DMS79 (cell line): ENCODE measurements around the gene TMEM60.

Experiments used
- DNase-seq: peaks from one replicate; lab custom pipeline; 2025; lab: John Stamatoyannopoulos, UW

Gene TMEM60

DNA sequence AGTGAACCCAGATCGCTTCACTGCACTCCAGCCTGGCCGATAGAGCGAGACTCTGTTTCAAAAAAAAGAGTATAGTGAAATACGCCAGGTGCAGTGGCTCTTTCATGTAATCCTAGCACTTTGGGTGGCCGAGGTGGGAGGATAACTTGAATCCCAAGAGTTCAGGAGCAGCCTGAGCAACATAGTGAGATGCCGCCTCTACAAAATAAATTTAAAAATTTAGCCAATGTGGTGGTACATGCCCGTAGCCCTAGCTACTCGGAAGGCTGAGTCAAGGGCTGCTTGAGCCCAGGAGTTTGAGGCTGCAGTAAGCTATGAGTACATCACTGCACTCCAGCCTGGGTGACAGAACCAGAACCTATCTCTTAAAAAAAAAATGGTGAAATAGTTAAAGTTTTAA lies 27.9 kb downstream of the TMEM60 start:
- no peak for DNase-seq

GRCh38 chr7:77766801-77767605 lies 31.2 kb downstream of the TMEM60 start:
- DNase-seq: no peak

DNA sequence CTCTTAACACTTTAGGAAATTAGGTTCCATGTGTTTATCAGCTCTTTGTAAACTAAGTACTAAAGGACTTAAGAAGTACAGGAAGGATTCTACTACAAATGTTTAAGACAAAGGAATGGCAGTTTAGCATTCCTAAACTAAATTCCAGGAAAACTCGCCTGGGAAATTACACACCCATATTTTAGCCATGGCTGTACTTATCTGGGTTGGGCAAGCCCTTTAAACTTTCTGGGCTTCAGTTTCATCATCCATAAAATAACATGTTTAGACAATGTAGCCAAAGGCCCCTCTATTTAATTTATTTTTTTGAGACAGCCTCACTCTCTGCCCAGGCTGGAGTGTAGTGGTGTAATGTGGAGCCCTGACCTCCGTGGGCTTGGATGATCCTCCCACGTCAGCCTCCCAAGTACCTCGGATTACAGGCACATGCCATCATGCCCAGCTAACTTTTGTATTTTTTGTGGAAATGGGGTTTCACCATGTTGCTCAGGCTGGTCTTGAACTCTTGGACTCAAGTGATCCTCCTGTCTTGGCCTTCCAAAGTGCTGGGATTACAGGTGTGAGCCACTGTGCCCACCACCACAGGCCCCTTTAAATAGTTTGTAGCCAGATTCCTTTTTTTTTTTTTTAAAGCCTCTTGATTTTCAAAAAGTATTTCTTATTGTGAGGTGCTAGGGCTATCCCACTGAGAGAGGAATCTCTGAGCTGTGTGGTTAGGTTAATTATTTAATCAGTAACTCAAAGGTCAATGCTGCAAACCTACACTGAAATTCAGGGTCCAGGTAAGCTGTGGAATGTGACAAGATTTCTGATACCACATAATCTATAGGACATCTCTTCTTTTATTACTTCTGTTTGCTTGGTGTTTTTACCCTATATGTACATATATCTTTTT lies 32.1 kb downstream of the TMEM60 start:
- no peak for DNase-seq

GRCh38 chr7:77765481-77765880 lies 32.8 kb downstream of the TMEM60 start:
- DNase-seq: no peak

- no peak for DNase-seq
Observed at GRCh38 chr7:77760809-77761453, 37.3 kb downstream of the TMEM60 start.

- peak; percentile 6 for DNase-seq
Observed at GRCh38 chr7:77759294-77759889, 38.8 kb downstream of the TMEM60 start.

DNA sequence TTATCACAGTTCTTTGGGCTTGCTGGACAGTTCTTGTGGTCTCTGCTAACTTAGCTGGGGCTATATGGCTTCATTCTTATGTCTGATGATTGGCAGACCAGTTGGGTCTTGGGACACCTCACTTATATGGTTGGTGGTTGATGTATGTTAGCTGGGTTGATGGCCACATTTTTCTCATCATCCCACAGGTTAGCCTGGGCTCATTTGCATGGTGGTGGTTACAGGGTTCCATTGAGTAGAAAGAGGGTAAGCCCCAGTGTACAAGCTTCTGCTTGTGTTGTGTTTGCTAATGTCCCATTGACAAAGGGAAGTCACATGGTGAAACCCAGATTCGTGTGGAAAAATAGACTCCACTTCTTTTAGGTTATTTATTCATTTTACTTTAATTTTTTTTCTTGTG lies 40.6 kb downstream of the TMEM60 start:
- no peak for DNase-seq

DNA sequence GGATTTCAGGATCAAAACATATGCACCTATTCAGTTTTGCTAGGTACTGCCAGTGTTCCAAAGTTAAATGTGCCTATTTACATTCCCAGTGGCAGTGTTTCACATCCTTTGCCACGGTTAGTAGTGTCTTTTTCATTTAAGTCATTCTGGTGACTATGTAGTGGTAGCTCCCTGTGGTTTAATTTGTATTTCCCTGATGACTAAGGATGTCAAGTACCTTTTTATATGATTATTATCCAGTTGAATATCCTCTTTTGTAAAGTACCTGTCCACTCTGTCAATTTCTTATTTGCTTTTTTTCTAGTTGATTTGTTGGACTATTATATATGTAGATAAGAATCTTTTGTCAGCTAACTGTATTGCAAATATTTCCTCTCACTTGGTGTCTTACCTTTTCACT lies 45.1 kb downstream of the TMEM60 start:
- peak; percentile 57 for DNase-seq

DNA sequence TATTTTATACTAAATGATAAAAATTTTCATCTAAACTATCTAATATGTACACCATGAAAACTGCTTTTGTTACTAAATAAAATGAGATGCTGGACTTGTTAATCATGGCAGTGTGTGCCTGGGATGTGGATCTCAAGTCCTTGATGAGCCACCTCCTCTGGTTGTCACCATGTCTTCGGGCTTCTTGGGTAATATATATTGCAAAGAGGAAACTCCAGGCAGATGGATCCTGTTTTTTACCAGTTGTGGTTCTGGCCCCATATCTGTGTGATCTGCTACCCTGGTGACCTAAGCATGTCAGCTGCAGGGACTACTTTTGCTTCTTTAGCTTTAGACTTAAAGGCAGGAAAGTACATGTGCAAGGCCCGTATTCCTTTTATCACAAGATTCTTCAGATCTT lies 46.2 kb downstream of the TMEM60 start:
- DNase-seq: no peak

- no peak for DNase-seq
Observed at GRCh38 chr7:77747718-77748117, 50.5 kb downstream of the TMEM60 start.

- no peak for DNase-seq
Observed at GRCh38 chr7:77747178-77747577, 51.1 kb downstream of the TMEM60 start.

DNA sequence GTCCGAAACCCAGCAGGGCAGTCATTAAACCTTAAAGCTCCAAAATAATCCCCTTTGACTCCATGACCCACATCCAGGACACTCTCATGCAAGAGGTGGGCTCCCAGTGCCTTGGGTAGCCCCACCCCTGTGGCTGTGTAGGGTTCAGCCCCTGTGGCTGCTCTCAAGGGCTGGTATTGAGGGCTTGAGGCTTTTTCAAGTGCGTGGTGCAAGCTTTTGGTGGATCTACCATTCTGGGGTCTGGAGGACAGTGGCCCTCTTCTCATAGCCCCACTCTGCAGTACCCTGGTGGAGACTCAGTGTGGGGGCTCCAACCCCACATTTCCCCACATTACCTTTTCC lies 51.4 kb downstream of the TMEM60 start:
- DNase-seq: no peak

- no peak for DNase-seq
Observed at GRCh38 chr7:77746164-77746823, 51.9 kb downstream of the TMEM60 start.

GRCh38 chr7:77745746-77746145 lies 52.5 kb downstream of the TMEM60 start:
- DNase-seq: no peak
